Hepatocyte (in vitro differentiated cells): ENCODE measurements around the gene TTLL4.

ENCODE experiments used
- EZH2 ChIP-seq: fragments of 200-600 bp; sonication (generic); IDR thresholded peaks from 2 replicates; pipeline ENCODE4 v1.6.1; 2016; ENCODE audit warnings: antibody characterized with exemption, mild to moderate bottlenecking, borderline replicate concordance
- EZH2phosphoT487 ChIP-seq: fragments of 200-600 bp; sonication (generic); IDR thresholded peaks from one replicate; pipeline ENCODE4 v1.6.1; 2018; ENCODE audit warnings: antibody characterized with exemption, mild to moderate bottlenecking, low read depth, moderate library complexity; ENCODE audit not compliant: unreplicated experiment, severe bottlenecking
- TF ChIP-seq, protein P1 (sequence below): fragments of 200-600 bp; sonication (generic); IDR thresholded peaks from 2 replicates; pipeline ENCODE4 v1.5.1; 2016; ENCODE audit warnings: antibody characterized with exemption, mild to moderate bottlenecking; ENCODE audit not compliant: poor library complexity

GRCh38 chr2:218798767-218799504 is 88.3 kb downstream of the TTLL4 start:
- TF ChIP-seq, protein P1, sequence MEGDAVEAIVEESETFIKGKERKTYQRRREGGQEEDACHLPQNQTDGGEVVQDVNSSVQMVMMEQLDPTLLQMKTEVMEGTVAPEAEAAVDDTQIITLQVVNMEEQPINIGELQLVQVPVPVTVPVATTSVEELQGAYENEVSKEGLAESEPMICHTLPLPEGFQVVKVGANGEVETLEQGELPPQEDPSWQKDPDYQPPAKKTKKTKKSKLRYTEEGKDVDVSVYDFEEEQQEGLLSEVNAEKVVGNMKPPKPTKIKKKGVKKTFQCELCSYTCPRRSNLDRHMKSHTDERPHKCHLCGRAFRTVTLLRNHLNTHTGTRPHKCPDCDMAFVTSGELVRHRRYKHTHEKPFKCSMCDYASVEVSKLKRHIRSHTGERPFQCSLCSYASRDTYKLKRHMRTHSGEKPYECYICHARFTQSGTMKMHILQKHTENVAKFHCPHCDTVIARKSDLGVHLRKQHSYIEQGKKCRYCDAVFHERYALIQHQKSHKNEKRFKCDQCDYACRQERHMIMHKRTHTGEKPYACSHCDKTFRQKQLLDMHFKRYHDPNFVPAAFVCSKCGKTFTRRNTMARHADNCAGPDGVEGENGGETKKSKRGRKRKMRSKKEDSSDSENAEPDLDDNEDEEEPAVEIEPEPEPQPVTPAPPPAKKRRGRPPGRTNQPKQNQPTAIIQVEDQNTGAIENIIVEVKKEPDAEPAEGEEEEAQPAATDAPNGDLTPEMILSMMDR, result no peak
- TF ChIP-seq EZH2, result no peak
- no peak for TF ChIP-seq EZH2phosphoT487
